Nephron (organoid): Measurements from ENCODE around the gene PITPNC1.
"Not testable (repeated sequence)": the region's sequence is repeated elsewhere in the genome, so short reads cannot be mapped to it uniquely, and the experiment has no call there.

Source experiments
- H3K27ac Mint-ChIP-seq, 3 experiments: 2 replicates each; pipeline ENCODE4 v1.8.0; 2020; ENCODE audit warnings: mixed read lengths in 3 of 3, mild to moderate bottlenecking in 2 of 3, moderate library complexity in 1 of 3
- H3K27me3 Mint-ChIP-seq: 2 replicates; pipeline ENCODE4 v1.8.0; 2021; ENCODE audit warnings: low read depth, mild to moderate bottlenecking, moderate library complexity, mixed read lengths
- H3K36me3 Mint-ChIP-seq: 2 replicates; pipeline ENCODE4 v1.8.0; 2020; ENCODE audit warnings: low read depth, mixed read lengths
- H3K4me1 Mint-ChIP-seq: 2 replicates; pipeline ENCODE4 v1.8.0; 2020; ENCODE audit warnings: mixed read lengths
- H3K4me3 Mint-ChIP-seq, 3 experiments: 2 replicates each; pipeline ENCODE4 v1.8.0; 2020; ENCODE audit warnings: mild to moderate bottlenecking in 3 of 3, mixed read lengths in 3 of 3, moderate library complexity in 2 of 3
- H3K9me3 Mint-ChIP-seq: 2 replicates; pipeline ENCODE4 v1.8.0; 2020; ENCODE audit warnings: mixed read lengths
- TF ChIP-seq, protein P1 (sequence below), 3 experiments: fragments of 200-600 bp; sonication (generic); IDR thresholded peaks; one replicate each; pipeline ENCODE4 v1.5.0; 2021; ENCODE audit warnings: antibody characterized with exemption in 3 of 3; ENCODE audit not compliant: unreplicated experiment in 3 of 3

The PITPNC1 gene

DNA sequence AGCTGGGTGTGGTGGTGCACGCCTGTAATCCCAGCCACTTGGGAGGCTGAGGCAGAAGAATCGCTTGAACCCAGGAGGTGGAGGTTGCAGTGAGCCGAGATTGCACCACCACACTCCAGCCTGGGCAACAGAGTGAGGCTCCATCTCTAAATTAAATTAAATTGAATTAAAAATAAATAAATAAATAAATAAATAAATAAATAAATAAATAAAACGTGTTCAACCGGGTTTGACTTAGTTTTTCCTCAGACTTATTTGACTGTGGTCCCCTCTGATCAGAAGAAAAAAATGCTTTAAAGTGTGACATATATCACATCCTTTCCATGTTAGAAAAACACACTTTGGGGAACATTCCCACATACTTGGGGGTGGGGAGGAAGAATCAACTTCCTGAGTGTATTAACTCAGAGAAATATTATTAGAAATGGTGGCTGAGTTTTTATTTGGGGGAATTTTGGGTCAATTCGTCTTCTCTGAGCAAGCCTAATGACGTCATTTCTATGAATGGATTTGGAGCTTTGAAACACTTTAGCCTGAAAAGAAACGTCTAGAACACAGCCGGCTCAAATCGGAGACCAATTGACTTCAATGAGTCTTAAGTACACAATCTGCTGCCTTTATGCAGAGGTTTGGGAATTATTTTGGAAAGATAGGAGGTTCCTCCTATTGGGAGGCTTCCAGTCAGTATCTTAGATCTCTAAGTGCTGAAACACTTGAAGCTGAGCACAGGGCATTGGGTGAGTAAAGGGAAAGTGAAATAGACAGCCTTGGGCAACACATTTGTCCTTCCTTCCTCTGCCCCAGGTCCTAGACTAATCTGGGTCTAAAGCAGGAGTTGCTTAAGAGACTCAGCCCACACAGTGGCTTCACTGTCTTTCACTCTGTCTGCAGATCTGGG, 132.6 kb downstream of the PITPNC1 start:
- no peaks in the 10 kb centered on the region for H3K27me3 Mint-ChIP-seq
- TF ChIP-seq, protein P1, sequence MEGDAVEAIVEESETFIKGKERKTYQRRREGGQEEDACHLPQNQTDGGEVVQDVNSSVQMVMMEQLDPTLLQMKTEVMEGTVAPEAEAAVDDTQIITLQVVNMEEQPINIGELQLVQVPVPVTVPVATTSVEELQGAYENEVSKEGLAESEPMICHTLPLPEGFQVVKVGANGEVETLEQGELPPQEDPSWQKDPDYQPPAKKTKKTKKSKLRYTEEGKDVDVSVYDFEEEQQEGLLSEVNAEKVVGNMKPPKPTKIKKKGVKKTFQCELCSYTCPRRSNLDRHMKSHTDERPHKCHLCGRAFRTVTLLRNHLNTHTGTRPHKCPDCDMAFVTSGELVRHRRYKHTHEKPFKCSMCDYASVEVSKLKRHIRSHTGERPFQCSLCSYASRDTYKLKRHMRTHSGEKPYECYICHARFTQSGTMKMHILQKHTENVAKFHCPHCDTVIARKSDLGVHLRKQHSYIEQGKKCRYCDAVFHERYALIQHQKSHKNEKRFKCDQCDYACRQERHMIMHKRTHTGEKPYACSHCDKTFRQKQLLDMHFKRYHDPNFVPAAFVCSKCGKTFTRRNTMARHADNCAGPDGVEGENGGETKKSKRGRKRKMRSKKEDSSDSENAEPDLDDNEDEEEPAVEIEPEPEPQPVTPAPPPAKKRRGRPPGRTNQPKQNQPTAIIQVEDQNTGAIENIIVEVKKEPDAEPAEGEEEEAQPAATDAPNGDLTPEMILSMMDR (IDR thresholded peaks at IDR 0.05; ENCODE audit: unreplicated experiment in 3 of 3), result no peak

GRCh38 chr17:67511012-67511411, 133.9 kb downstream of the PITPNC1 start:
- peaks cover 8% of the 10 kb centered on the region for H3K36me3 Mint-ChIP-seq
- H3K27ac Mint-ChIP-seq, result no peak overlapping the region
- no peaks in the 10 kb centered on the region for H3K27me3 Mint-ChIP-seq
- H3K4me3 Mint-ChIP-seq, result no peak overlapping the region
- H3K9me3 Mint-ChIP-seq, result peaks cover 11% of the 10 kb centered on the region
- TF ChIP-seq, protein P1 (IDR thresholded peaks at IDR 0.05; ENCODE audit: unreplicated experiment in 3 of 3), result no peak
- H3K4me1 Mint-ChIP-seq, result peaks cover 15% of the 10 kb centered on the region

More for the DNA sequence above, 132.6 kb downstream of the PITPNC1 start:
- Mint-ChIP-seq H3K9me3 (peaks cover 11% of the 10 kb centered on the region), H3K27ac (no peak overlapping the region), H3K36me3 (peaks cover 8% of the 10 kb centered on the region), H3K4me3 (no peak overlapping the region), H3K4me1 (peaks cover 4% of the 10 kb centered on the region)

DNA sequence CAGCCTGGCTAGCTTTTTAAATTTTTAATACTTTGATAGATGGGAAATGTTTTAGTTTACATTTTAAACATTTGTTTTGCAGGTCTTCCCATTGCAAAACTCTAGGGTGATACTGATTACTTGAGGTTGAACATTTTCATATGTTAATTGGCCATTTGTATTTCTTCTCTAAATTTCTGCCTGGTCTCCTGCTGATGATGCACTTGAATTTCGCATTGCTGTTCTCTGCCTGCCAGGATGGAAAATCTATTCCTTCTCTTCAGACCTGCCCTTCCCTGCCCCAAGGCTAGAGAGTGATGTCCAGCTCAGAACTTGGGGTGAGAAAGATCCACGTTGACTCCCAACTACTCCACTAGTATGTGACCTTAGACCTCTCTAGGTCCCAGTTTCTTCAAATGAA, 134.7 kb downstream of the PITPNC1 start:
- Mint-ChIP-seq H3K27me3 (no peaks in the 10 kb centered on the region), H3K9me3 (peaks cover 11% of the 10 kb centered on the region), H3K4me3 (no peak overlapping the region), H3K27ac (no peak overlapping the region), H3K4me1 (peaks cover 18% of the 10 kb centered on the region), H3K36me3 (peaks cover 8% of the 10 kb centered on the region)
- TF ChIP-seq, protein P1 (IDR thresholded peaks at IDR 0.05; ENCODE audit: unreplicated experiment in 3 of 3), result no peak

DNA sequence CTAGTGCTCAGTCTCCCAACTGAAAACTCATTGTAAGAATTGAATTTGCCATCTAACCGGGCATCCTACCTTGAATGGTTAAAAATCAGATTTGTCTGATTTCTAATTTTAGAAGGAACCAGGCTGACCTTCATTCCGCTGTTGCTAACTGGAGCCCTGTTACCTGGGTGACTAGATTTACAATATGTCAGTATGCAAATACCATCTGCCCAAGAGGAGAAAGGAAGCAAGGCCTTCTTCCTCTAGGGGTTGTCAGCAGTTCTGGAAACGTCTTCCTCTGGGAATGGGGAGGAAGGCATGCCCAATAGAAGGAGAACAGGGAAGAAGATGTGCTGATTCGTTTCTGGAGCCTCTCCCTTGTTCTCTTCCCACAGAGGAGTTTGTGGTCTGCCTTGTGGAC, 137.9 kb downstream of the PITPNC1 start:
- Mint-ChIP-seq H3K27ac (peak overlapping the region; percentile 11 to 78 (median 13)), H3K4me1 (peaks cover 28% of the 10 kb centered on the region), H3K4me3 (no peak overlapping the region), H3K9me3 (peaks cover 4% of the 10 kb centered on the region), H3K27me3 (peaks cover 4% of the 10 kb centered on the region), H3K36me3 (peaks cover 4% of the 10 kb centered on the region)
- TF ChIP-seq, protein P1 (IDR thresholded peaks at IDR 0.05; ENCODE audit: unreplicated experiment in 3 of 3), result no peak

DNA sequence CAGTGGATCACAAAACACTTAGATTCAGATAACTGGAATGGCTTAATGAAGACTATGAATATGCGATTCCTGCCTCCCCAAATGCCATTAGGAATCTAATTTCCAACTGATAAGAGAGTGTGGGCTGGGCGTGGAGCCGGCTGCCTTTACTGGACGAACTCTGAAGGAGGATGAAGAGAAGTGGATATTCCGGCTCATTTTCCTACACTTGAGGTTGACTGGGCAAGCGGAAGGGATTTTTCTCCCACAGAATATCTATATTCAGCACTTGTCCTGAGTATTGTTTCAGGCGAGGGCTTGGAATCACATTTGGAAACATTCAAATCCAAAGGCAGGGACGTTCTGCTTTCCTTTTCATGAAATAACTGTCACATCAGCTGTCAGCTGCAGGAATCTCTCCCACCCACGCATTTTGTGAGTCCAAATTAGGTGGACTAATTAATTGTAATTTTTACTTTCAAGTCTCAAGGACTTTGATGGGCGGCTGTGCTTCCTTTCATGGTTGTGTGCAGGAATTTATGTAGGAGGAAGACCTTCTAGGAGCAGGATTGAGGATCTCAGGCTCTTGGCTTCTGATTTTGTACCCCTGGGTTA, 138.5 kb downstream of the PITPNC1 start:
- TF ChIP-seq, protein P1 (IDR thresholded peaks at IDR 0.05; ENCODE audit: unreplicated experiment in 3 of 3), result no peak
- peaks cover 4% of the 10 kb centered on the region for H3K9me3 Mint-ChIP-seq
- peaks cover 4% of the 10 kb centered on the region for H3K27me3 Mint-ChIP-seq

DNA sequence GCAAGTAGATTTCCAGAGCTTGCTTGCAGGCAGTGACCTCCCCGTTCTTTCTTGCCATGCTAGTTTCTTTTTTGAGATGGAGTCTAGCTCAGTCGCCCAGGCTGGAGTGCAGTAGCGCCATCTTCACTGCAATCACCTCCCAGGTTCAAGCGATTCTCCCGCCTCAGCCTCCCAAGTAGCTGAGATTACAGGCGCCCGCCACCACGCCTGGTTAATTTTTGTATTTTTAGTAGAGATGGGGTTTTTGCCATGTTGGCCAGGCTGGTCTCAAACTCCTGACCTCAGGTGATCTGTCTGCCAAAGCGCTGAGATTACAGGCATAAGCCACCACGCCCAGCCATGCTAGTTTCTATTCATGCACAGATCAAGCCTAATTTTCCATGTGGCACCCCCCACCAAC, 139.5 kb downstream of the PITPNC1 start:
- not testable (repeated sequence) for H3K36me3 Mint-ChIP-seq, H3K9me3 Mint-ChIP-seq, H3K27me3 Mint-ChIP-seq

More for the DNA sequence above, 138.5 kb downstream of the PITPNC1 start:
- H3K27ac Mint-ChIP-seq, result peak overlapping the region; percentile 11 to 78 (median 13)
- peaks cover 34% of the 10 kb centered on the region for H3K4me1 Mint-ChIP-seq
- H3K4me3 Mint-ChIP-seq, result peak overlapping the region in 1 of 3 experiments; percentile 11
- peaks cover 4% of the 10 kb centered on the region for H3K36me3 Mint-ChIP-seq

More for the DNA sequence above, 139.5 kb downstream of the PITPNC1 start:
- H3K27ac Mint-ChIP-seq, H3K4me3 Mint-ChIP-seq: not testable (repeated sequence)
- peaks cover 44% of the 10 kb centered on the region for H3K4me1 Mint-ChIP-seq
